NOMO-1 (cell line): ENCODE measurements around the gene ZNRD2.
"Not testable (repeated sequence)": the region's sequence is repeated elsewhere in the genome, so short reads cannot be mapped to it uniquely, and the experiment has no call there.

Source experiments
- DNase-seq, 2 experiments: peaks; one replicate each; lab custom pipeline; 2025; ENCODE audit not compliant: unreplicated experiment in 2 of 2; lab: John Stamatoyannopoulos, UW

ZNRD2 gene

GRCh38 chr11:65554842-65555430 is 15.3 kb upstream of the ZNRD2 start:
- no peak for DNase-seq

GRCh38 chr11:65555693-65556231 is 14.5 kb upstream of the ZNRD2 start:
- DNase-seq = no peak

GRCh38 chr11:65556470-65557279 is 13.6 kb upstream of the ZNRD2 start:
- no peak for DNase-seq

- DNase-seq = no peak
These were observed 12.8 kb upstream of the ZNRD2 start for GRCh38 chr11:65557280-65558001.

- peak; percentile 23 to 26 for DNase-seq
These were observed 12.0 kb upstream of the ZNRD2 start, which contains the start of gene LTBP3 for GRCh38 chr11:65558002-65558929. TSS of gene LTBP3 (minus strand) at chr11:65558359. CDS start at chr11:65557959, 400 bp downstream.

GRCh38 chr11:65558930-65559509 is 11.3 kb upstream of the ZNRD2 start:
- DNase-seq = no peak

- no peak for DNase-seq
These were observed 10.7 kb upstream of the ZNRD2 start for GRCh38 chr11:65559535-65559934.

- no peak for DNase-seq
These were observed 10.2 kb upstream of the ZNRD2 start for GRCh38 chr11:65559951-65560537.

- no peak for DNase-seq
These were observed 9.5 kb upstream of the ZNRD2 start for GRCh38 chr11:65560555-65561418.

GRCh38 chr11:65562020-65562419 is 8.3 kb upstream of the ZNRD2 start:
- DNase-seq = no peak

GRCh38 chr11:65562788-65563187 is 7.5 kb upstream of the ZNRD2 start:
- DNase-seq = no peak

- no peak for DNase-seq
These were observed 6.7 kb upstream of the ZNRD2 start for GRCh38 chr11:65563601-65564000.

- DNase-seq = not testable (repeated sequence)
These were observed 5.3 kb upstream of the ZNRD2 start for GRCh38 chr11:65564879-65565559.

- peak in 1 of 2 experiments; percentile 27 for DNase-seq
These were observed 4.4 kb upstream of the ZNRD2 start for GRCh38 chr11:65565624-65566453.

- DNase-seq = no peak
These were observed 909 bp upstream of the ZNRD2 start for GRCh38 chr11:65569164-65569972.

- DNase-seq = no peak
These were observed 1.1 kb downstream of the ZNRD2 start for GRCh38 chr11:65571420-65571819.
